Smooth muscle cell (in vitro differentiated cells): Measurements from ENCODE around the gene CYS1. TPM values are rescaled to one million over a fixed set of nuclear protein-coding genes. Genes with fewer than 3 reads are reported as not detected.

Experiments
- DNase-seq: peaks from one replicate; lab custom pipeline; 2025; ENCODE audit not compliant: unreplicated experiment; lab: John Stamatoyannopoulos, UW
- H2AFZ ChIP-seq: fragments of 200-600 bp; sonication (generic); 2 replicates; pipeline ENCODE4 v1.6.0; 2016; ENCODE audit warnings: antibody characterized with exemption, low read depth, mild to moderate bottlenecking
- H3F3A ChIP-seq: fragments of 200-600 bp; sonication (generic); 2 replicates; pipeline ENCODE4 v1.6.0; 2017; ENCODE audit warnings: antibody characterized with exemption, low read depth
- H3K27ac ChIP-seq: fragments of 200-600 bp; sonication (generic); 2 replicates; pipeline ENCODE4 v1.5.1; 2016; ENCODE audit warnings: low read depth, mild to moderate bottlenecking
- H3K27me3 ChIP-seq: fragments of 200-600 bp; sonication (generic); 2 replicates; pipeline ENCODE4 v1.6.1; 2016; ENCODE audit warnings: low read depth, mild to moderate bottlenecking
- H3K36me3 ChIP-seq: fragments of 200-600 bp; sonication (generic); 2 replicates; pipeline ENCODE4 v1.5.1; 2016; ENCODE audit warnings: low read depth
- H3K4me1 ChIP-seq: fragments of 200-600 bp; sonication (generic); 2 replicates; pipeline ENCODE4 v1.5.1; 2016; ENCODE audit warnings: low read depth
- H3K4me2 ChIP-seq: fragments of 200-600 bp; sonication (generic); 2 replicates; pipeline ENCODE4 v1.6.0; 2016; ENCODE audit warnings: mild to moderate bottlenecking
- H3K4me3 ChIP-seq: fragments of 200-600 bp; sonication (generic); 2 replicates; pipeline ENCODE4 v1.5.1; 2016; ENCODE audit warnings: mild to moderate bottlenecking
- H3K79me2 ChIP-seq: fragments of 200-600 bp; sonication (generic); 2 replicates; pipeline ENCODE4 v1.6.0; 2016; ENCODE audit warnings: low read depth, mild to moderate bottlenecking
- H3K9ac ChIP-seq: fragments of 200-600 bp; sonication (generic); 2 replicates; pipeline ENCODE4 v1.6.0; 2016; ENCODE audit warnings: low read depth
- H3K9me3 ChIP-seq: fragments of 200-600 bp; sonication (generic); replicated peaks from 2 replicates; pipeline ENCODE4 v1.5.1; 2016; ENCODE audit warnings: low read depth
- H4K20me1 ChIP-seq: fragments of 200-600 bp; sonication (generic); 2 replicates; pipeline ENCODE4 v1.6.0; 2016; ENCODE audit warnings: low read depth
- WGBS: methylation state at CpG from one replicate; pipeline ENCODE4 v1.1.7; 2016; ENCODE audit warnings: low lambda C conversion rate; 5-methylcytosine and 5-hydroxymethylcytosine counted together
- polyA plus RNA-seq: library from polyadenylated mRNA; unstranded; fragments of >200 nt; fragmentation: Nextera tagmentation; extraction: Ambion mirVana; gene quantifications from 2 replicates; pipeline ENCODE4 v1.2.1, GENCODE V29; 2016
- total RNA-seq: library from RNA; depleted of rRNA; stranded (reverse); fragments of >200 nt; gene quantifications from 2 replicates; pipeline ENCODE4 v1.2.3, GENCODE V29; 2014
- TF ChIP-seq, protein P1 (sequence below): fragments of 200-600 bp; sonication (generic); IDR thresholded peaks from 2 replicates; pipeline ENCODE4 v1.5.1; 2017; ENCODE audit warnings: borderline replicate concordance, mild to moderate bottlenecking, antibody characterized with exemption; ENCODE audit not compliant: insufficient read depth, poor library complexity, severe bottlenecking

CYS1 gene
- total and polyA plus RNA-seq, 2 experiments from 2014 or later: 3.9 to 11.5 TPM

DNA sequence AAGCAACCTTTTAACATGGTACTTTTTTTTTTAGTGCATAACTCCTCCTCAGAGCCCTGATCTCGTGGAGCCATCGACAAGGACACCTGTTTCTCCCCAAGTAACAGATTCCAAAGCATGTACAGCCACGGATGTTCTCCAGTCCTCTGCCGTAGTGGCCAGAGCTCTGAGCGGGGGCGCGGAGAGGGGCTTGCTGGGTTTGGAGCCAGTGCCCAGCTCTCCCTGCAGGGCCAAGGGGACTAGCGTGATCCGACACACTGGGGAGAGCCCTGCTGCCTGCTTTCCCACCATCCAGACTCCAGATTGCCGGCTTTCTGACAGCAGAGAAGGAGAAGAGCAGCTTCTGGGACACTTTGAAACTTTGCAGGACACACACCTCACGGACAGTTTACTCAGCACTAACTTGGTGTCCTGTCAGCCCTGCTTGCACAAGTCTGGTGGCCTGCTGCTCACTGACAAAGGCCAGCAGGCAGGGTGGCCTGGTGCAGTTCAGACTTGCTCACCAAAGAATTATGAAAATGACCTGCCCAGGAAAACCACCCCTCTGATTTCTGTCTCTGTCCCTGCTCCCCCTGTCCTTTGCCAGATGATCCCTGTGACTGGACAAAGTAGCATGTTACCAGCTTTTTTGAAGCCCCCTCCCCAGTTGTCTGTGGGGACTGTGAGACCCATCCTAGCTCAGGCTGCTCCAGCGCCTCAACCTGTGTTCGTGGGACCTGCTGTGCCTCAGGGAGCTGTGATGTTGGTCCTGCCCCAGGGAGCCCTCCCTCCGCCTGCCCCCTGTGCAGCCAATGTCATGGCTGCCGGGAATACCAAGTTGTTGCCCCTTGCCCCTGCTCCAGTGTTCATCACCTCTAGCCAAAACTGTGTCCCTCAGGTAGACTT is 32.4 kb downstream of the CYS1 start:
- H3K9me3 ChIP-seq: no peaks in the 10 kb centered on the region
- H3K36me3 ChIP-seq: peaks cover 6% of the 10 kb centered on the region
- H4K20me1 ChIP-seq: peaks cover 30% of the 10 kb centered on the region
- H3K27ac ChIP-seq: no peak overlapping the region
- H3K4me1 ChIP-seq: peaks cover under 1% of the 10 kb centered on the region
- WGBS: 90% methylated on average over 15 of the region's 15 CpGs
- H3K9ac ChIP-seq: no peak overlapping the region
- no peak overlapping the region for H2AFZ ChIP-seq
- peaks cover 12% of the 10 kb centered on the region for H3F3A ChIP-seq
- no peaks in the 10 kb centered on the region for H3K27me3 ChIP-seq
- no peak for DNase-seq
- H3K79me2 ChIP-seq: peaks cover 11% of the 10 kb centered on the region
- no peak overlapping the region for H3K4me3 ChIP-seq
- no peak overlapping the region for H3K4me2 ChIP-seq
- TF ChIP-seq, protein P1, sequence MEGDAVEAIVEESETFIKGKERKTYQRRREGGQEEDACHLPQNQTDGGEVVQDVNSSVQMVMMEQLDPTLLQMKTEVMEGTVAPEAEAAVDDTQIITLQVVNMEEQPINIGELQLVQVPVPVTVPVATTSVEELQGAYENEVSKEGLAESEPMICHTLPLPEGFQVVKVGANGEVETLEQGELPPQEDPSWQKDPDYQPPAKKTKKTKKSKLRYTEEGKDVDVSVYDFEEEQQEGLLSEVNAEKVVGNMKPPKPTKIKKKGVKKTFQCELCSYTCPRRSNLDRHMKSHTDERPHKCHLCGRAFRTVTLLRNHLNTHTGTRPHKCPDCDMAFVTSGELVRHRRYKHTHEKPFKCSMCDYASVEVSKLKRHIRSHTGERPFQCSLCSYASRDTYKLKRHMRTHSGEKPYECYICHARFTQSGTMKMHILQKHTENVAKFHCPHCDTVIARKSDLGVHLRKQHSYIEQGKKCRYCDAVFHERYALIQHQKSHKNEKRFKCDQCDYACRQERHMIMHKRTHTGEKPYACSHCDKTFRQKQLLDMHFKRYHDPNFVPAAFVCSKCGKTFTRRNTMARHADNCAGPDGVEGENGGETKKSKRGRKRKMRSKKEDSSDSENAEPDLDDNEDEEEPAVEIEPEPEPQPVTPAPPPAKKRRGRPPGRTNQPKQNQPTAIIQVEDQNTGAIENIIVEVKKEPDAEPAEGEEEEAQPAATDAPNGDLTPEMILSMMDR: no peak

DNA sequence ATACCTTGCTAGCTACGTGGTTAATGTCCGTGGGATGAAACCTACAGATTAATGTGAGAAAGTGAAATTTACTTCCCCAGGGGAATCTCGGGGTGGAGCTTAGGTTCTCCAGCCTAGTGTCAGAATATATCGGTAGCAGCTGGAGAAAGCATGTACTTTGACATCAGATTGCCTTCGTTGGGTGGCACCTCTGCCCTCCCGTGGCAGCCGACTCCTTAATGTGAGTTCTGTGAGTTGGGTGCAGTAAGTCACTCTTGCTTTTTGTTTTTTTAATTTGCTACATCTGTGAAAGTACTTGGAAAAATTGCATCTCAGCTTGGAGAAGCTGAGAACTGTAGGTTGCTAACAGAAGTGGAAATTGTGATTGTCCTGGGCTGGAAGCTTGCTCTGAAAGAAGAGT is 33.3 kb downstream of the CYS1 start:
- Histone ChIP-seq H3K9me3 (no peaks in the 10 kb centered on the region), H3K9ac (no peak overlapping the region), H3K4me3 (no peak overlapping the region), H3K4me2 (no peak overlapping the region), H3F3A (peaks cover 15% of the 10 kb centered on the region), H3K79me2 (peaks cover 11% of the 10 kb centered on the region), H3K36me3 (no peaks in the 10 kb centered on the region), H3K27me3 (no peaks in the 10 kb centered on the region), H2AFZ (no peak overlapping the region), H4K20me1 (peaks cover 30% of the 10 kb centered on the region), H3K4me1 (peaks cover 9% of the 10 kb centered on the region), H3K27ac (no peak overlapping the region)
- 93% methylated on average over 7 of the region's 7 CpGs for WGBS
- TF ChIP-seq, protein P1: no peak
- no peak for DNase-seq

DNA sequence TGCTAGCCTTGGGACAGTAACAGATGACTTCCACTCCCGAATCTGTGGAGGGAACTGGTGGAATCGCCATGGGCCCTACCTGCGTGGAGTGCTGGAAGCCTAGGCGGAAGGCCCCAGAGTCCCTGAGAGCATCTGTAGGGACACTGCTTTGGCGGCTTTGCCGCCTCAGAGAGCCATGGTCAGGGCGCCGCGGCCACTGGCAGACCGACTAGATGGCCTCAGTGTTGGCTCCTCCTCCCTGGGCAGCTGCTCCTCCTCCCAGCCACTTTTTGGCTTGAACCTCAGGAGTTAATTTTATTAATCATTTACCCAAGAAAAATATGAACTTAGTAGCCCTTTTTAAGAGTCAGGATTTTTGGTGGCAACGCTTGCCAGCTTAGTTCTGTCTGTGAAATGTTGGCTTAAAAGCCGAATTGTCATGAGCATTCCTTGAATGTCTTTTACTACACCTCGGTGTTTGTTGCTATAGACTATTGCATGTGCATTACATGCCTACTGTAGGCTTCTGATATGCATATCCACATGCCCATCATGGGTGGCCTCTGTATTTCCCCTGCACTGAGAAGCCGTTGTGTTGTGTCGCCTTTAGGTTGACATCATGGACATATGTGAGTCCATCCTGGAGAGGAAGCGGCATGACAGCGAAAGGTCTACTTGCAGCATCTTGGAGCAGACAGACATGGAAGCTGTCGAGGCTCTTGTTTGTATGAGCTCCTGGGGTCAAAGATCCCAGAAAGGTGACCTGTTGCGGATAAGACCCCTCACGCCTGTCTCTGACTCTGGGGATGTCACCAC is 34.5 kb downstream of the CYS1 start:
- H3K4me1 ChIP-seq: peaks cover 9% of the 10 kb centered on the region
- peaks cover 30% of the 10 kb centered on the region for H4K20me1 ChIP-seq
- H3K27ac ChIP-seq: no peak overlapping the region
- H3K9me3 ChIP-seq: no peaks in the 10 kb centered on the region
- H3K9ac ChIP-seq: no peak overlapping the region
- 94% methylated on average over 20 of the region's 20 CpGs for WGBS
- peaks cover 9% of the 10 kb centered on the region for H3K79me2 ChIP-seq
- no peaks in the 10 kb centered on the region for H3K27me3 ChIP-seq
- H3F3A ChIP-seq: peaks cover 17% of the 10 kb centered on the region
- DNase-seq: no peak
- H3K4me3 ChIP-seq: no peak overlapping the region
- TF ChIP-seq, protein P1: no peak
- H2AFZ ChIP-seq: no peak overlapping the region
- H3K4me2 ChIP-seq: no peak overlapping the region
- H3K36me3 ChIP-seq: no peaks in the 10 kb centered on the region
